ENCODE measurements around the gene DNAJC28. TPM values are rescaled to one million over a fixed set of nuclear protein-coding genes. Genes with fewer than 3 reads are reported as not detected.

The DNAJC28 gene
- total RNA-seq, 1 experiment from 2014 or later, result 3.4 TPM

DNA sequence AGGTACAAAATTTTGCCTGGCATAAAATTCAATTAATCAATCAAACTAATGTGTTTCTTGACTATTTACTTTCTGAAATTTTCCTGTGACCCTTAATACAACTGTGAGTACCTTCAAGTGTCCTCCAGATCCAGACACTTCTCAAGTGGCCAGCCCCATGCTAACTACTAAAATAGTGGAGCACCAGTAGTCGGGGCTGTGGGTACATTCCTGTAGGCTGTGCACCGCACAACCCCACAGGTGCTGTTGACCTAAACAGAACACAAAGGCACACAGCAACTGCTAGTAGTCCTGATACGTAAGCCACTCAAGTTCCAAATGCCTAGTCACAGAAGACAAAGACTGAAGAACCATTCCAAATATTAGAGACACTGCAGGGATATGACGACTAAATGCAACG is 48.3 kb downstream of the DNAJC28 start:
- Histone ChIP-seq H4K20me1 (ENCODE audit: control insufficient read depth, insufficient read depth, insufficient read length) (no peaks in the 10 kb centered on the region), H3K23ac (ENCODE audit: insufficient read length, low read depth, low read length) (no peak overlapping the region), H4K8ac (replicated peaks; ENCODE audit: insufficient read length, low read depth, low read length) (no peak overlapping the region), H3K18ac (ENCODE audit: insufficient read length, low read depth, low read length) (no peak overlapping the region), H3K27me3 (ENCODE audit: insufficient read depth, low read length) (no peaks in the 10 kb centered on the region), H3K79me1 (ENCODE audit: insufficient read depth, low read depth, low read length, poor library complexity, severe bottlenecking) (no peaks in the 10 kb centered on the region), H3K79me2 (ENCODE audit: insufficient read depth, low read length) (no peaks in the 10 kb centered on the region), H3K14ac (ENCODE audit: insufficient read depth, low read length) (no peak overlapping the region), H3K4me2 (ENCODE audit: insufficient read depth, insufficient read length, low read length) (no peak overlapping the region), H2BK5ac (ENCODE audit: insufficient read length, low read length) (no peak overlapping the region), H2BK12ac (ENCODE audit: insufficient read length, low read depth, low read length) (no peak overlapping the region), H3K9me3 (ENCODE audit: control insufficient read depth, low read depth, low read length) (no peaks in the 10 kb centered on the region), H2AK5ac (ENCODE audit: insufficient read length, low read length) (no peak overlapping the region), H3K9ac (ENCODE audit: extremely low read depth, insufficient read length, low read length) (no peak overlapping the region), H3K4ac (ENCODE audit: low read depth, low read length) (no peak overlapping the region), H4K5ac (ENCODE audit: insufficient read length, low read depth, low read length) (no peak overlapping the region), H3K27ac (ENCODE audit: insufficient read length, low read depth, low read length) (no peak overlapping the region), H3K4me1 (ENCODE audit: insufficient read depth, low read length) (no peaks in the 10 kb centered on the region), H3T11ph (ENCODE audit: low read length) (no peak overlapping the region), H4K91ac (ENCODE audit: insufficient read length, low read depth, low read length) (no peak overlapping the region), H3K23me2 (ENCODE audit: insufficient read length, low read depth, low read length, poor library complexity, severe bottlenecking) (no peaks in the 10 kb centered on the region), H2AFZ (ENCODE audit: low read length) (no peak overlapping the region), H2BK120ac (ENCODE audit: low read depth, low read length, poor library complexity, severe bottlenecking) (no peak overlapping the region), H3K56ac (ENCODE audit: insufficient read length, low read depth, low read length) (no peak overlapping the region), H2BK20ac (ENCODE audit: low read depth, low read length, poor library complexity, severe bottlenecking) (no peak overlapping the region), H2BK15ac (ENCODE audit: low read depth, low read length) (no peak overlapping the region)
- H3K27ac Mint-ChIP-seq, result peak overlapping the region in 1 of 3 experiments; percentile 55; a peak in 1 of 7 replicates
- no peak for DNase-seq
- no peak overlapping the region for H3K4me3 Mint-ChIP-seq
- no peaks in the 10 kb centered on the region for H3K9me3 Mint-ChIP-seq
- WGBS (ENCODE audit: extremely low coverage, insufficient read length, low lambda C conversion rate), result no CpG with 5 or more reads among the region's 5 CpGs
- no peaks in the 10 kb centered on the region for H3K27me3 Mint-ChIP-seq (ENCODE audit: low read depth)
- TF ChIP-seq, protein P1, sequence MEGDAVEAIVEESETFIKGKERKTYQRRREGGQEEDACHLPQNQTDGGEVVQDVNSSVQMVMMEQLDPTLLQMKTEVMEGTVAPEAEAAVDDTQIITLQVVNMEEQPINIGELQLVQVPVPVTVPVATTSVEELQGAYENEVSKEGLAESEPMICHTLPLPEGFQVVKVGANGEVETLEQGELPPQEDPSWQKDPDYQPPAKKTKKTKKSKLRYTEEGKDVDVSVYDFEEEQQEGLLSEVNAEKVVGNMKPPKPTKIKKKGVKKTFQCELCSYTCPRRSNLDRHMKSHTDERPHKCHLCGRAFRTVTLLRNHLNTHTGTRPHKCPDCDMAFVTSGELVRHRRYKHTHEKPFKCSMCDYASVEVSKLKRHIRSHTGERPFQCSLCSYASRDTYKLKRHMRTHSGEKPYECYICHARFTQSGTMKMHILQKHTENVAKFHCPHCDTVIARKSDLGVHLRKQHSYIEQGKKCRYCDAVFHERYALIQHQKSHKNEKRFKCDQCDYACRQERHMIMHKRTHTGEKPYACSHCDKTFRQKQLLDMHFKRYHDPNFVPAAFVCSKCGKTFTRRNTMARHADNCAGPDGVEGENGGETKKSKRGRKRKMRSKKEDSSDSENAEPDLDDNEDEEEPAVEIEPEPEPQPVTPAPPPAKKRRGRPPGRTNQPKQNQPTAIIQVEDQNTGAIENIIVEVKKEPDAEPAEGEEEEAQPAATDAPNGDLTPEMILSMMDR (conservative IDR thresholded peaks at IDR 0.05), result no peak
- peaks cover 0 to 8% (median 5%) of the 10 kb centered on the region in 3 experiments; a peak in 4 of 7 replicates for H3K36me3 Mint-ChIP-seq (ENCODE audit: insufficient read depth in 1 of 3, low read depth in 3 of 3)
- H3K4me1 Mint-ChIP-seq, result no peaks in the 10 kb centered on the region
